ENCODE results near the gene PRKN. TPM values are rescaled to one million over a fixed set of nuclear protein-coding genes. Genes with fewer than 3 reads are reported as not detected.

PRKN gene
- total RNA-seq, 4 donors from 2014 or later: 5.5 to 17.9 (median 6.8) TPM

DNA sequence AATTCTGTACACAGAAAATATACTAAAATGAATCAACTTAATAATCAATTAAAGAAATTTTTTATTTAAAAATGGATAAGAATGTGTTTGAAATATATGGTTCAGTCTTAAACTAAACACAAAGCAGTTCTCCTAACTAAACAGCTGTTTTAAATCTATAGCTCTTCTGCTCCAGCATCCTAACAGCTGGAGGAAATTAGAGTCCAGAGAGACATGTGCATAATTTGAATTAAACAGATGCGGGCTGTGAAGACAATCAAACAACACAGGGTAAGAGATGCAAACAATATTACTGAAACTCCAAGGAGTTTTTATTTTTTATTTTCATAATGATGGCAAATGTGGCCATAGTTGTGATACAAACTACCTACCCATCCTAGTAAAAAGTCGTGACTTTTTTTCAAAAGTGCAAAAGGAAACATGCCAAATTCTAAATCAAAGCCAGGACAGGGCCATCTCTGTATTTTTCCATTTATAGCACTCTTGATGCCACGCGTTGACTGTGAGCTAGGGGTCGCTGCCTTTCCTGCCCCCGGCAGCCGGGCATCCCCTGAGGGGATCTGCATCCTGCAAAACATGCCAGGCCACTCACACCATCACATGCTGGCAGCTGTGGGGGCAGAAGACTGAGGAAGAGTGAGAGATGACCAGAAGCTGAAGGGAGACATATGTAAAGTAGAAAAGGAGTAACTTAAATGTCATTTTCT is 310.6 kb downstream of the PRKN start:
- no peak for TF ChIP-seq EP300 (IDR thresholded peaks at IDR 0.05)
- no peak for TF ChIP-seq POLR2A (IDR thresholded peaks at IDR 0.05)
- TF ChIP-seq, protein P1, sequence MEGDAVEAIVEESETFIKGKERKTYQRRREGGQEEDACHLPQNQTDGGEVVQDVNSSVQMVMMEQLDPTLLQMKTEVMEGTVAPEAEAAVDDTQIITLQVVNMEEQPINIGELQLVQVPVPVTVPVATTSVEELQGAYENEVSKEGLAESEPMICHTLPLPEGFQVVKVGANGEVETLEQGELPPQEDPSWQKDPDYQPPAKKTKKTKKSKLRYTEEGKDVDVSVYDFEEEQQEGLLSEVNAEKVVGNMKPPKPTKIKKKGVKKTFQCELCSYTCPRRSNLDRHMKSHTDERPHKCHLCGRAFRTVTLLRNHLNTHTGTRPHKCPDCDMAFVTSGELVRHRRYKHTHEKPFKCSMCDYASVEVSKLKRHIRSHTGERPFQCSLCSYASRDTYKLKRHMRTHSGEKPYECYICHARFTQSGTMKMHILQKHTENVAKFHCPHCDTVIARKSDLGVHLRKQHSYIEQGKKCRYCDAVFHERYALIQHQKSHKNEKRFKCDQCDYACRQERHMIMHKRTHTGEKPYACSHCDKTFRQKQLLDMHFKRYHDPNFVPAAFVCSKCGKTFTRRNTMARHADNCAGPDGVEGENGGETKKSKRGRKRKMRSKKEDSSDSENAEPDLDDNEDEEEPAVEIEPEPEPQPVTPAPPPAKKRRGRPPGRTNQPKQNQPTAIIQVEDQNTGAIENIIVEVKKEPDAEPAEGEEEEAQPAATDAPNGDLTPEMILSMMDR (IDR thresholded peaks at IDR 0.05): no peak
- H3K36me3 ChIP-seq: peaks cover 0 to 5% (median 0%) of the 10 kb centered on the region in 3 donors
- H3K9me3 ChIP-seq: no peaks in the 10 kb centered on the region
- H3K27me3 ChIP-seq: no peaks in the 10 kb centered on the region
- H3K27ac ChIP-seq: no peak overlapping the region
- DNase-seq (ENCODE audit: low spot score in 2 of 2): no peak
- 29 to 31% methylated on average over 7 of the region's 7 CpGs for WGBS, 2 donors
- H3K4me3 ChIP-seq: no peak overlapping the region
- no peaks in the 10 kb centered on the region for H3K4me1 ChIP-seq

DNA sequence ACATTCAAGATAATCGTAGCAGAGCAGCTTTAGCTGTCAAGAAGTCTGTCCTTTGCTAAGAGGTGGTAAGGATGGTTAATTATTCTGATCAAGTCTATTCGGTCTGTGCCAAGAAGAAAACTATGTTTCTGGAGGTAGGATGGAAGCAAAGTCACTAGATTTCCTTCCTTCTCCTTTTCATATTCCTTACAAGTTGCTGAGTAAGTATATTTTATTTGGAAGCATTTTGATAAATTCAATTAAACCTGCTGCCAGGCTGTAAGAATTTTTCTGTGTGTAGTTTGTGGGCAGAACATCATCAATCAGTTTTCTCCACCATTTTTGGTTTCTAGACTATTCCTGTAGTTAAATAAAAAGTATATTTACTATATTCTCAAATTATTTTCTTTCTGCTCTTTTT is 311.3 kb downstream of the PRKN start:
- WGBS, 2 donors: 88 to 92% methylated on average over 2 of the region's 2 CpGs
- H3K27me3 ChIP-seq: no peaks in the 10 kb centered on the region
- no peaks in the 10 kb centered on the region for H3K4me1 ChIP-seq
- TF ChIP-seq, protein P1 (IDR thresholded peaks at IDR 0.05): no peak
- TF ChIP-seq POLR2A (IDR thresholded peaks at IDR 0.05): no peak
- TF ChIP-seq EP300 (IDR thresholded peaks at IDR 0.05): no peak
- H3K36me3 ChIP-seq: peaks cover 0 to 5% (median 0%) of the 10 kb centered on the region in 3 donors
- no peaks in the 10 kb centered on the region for H3K9me3 ChIP-seq
- H3K4me3 ChIP-seq: no peak overlapping the region
- DNase-seq (ENCODE audit: low spot score in 2 of 2): no peak
- H3K27ac ChIP-seq: no peak overlapping the region

DNA sequence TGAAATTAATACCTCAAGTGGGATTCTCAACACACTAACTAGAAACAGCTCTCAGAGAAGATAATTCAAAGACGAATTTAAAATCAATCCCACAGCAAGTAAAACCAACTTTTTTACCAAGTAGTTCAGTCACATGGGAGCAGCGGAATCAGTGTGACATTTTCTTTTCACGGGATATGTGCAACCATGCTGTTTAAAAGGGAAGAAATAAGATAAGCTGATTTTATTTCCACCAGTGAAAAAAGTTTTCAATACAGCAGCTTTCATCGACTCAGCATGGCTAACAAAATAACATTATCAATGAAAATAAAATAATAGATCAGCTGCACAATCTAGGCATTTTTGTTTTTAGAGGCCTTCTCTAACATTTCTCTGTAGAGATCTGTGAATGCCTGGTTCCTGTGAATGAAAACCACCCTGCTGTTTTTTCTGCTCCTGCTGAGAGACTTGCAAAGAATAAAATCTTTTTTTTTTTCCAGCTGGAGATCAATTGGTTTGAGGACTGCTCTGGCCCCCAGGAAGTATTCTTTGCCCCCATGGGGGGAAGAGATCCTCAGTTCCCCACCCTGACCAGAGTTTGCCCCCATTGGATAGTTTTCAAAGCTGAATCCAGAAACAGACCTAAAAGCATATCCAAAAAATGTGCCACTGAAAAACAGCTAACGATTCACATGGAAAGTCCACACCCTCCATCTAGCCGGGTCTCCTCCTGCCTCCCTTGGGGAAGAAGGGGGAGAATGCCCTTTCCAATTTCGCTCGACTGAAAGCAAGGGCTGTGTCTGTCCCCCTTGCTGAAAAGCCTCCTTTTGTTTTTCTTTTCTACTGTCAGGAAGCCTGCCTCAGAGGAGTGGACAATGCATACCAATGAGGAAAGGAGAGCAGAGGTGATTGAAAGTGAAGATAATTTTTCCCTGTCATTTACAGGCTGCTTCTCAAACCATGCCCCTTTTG is 317.6 kb downstream of the PRKN start:
- H3K27ac ChIP-seq: no peak overlapping the region
- no peaks in the 10 kb centered on the region for H3K27me3 ChIP-seq
- no peaks in the 10 kb centered on the region for H3K36me3 ChIP-seq
- no peaks in the 10 kb centered on the region for H3K4me1 ChIP-seq
- WGBS, 2 donors: 37 to 43% methylated on average over 8 of the region's 8 CpGs
- no peaks in the 10 kb centered on the region for H3K9me3 ChIP-seq
- TF ChIP-seq POLR2A (IDR thresholded peaks at IDR 0.05): no peak
- no peak for TF ChIP-seq EP300 (IDR thresholded peaks at IDR 0.05)
- TF ChIP-seq, protein P1 (IDR thresholded peaks at IDR 0.05): no peak
- no peak overlapping the region for H3K4me3 ChIP-seq
- no peak for DNase-seq (ENCODE audit: low spot score in 2 of 2)

DNA sequence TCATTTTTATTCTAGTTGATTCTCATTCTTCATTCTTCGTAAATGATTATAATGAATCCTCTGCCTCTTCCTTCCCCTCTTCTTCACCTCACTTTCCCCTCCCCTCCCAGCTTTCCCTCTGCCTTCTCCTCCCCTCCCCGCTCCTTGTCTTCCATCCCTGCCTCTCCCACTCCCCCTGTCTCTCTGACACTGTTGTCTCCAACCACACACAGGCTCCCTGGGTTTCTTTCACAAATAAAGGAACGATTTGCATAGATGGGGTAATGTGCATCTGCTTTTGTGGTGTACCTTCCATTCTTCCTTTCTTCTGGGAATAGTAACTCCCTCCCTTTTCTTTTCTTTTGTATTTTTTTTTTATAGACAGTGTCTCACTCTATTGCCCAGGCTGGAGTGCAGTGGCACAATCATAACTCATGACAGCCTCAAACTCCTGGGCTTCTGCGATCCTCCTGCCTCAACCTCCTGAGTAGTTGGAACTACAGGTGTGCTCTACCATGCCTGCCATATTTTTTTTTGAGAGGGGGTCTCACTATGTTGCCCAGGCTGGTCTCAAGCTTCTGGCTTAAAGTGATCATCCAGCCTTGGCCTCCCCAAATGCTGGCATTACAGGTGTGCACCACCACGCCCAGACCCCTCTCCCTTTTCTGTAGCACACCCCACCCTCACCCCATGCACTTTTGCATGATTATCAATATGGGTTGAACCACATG is 318.6 kb downstream of the PRKN start:
- Histone ChIP-seq H3K9me3 (no peaks in the 10 kb centered on the region), H3K27ac (no peak overlapping the region), H3K4me3 (no peak overlapping the region), H3K36me3 (no peaks in the 10 kb centered on the region), H3K4me1 (no peaks in the 10 kb centered on the region), H3K27me3 (no peaks in the 10 kb centered on the region)
- TF ChIP-seq, protein P1 (IDR thresholded peaks at IDR 0.05): no peak
- TF ChIP-seq POLR2A (IDR thresholded peaks at IDR 0.05): no peak
- no peak for TF ChIP-seq EP300 (IDR thresholded peaks at IDR 0.05)
- no peak for DNase-seq (ENCODE audit: low spot score in 2 of 2)
- WGBS, 2 donors: 83 to 92% methylated on average over 5 of the region's 5 CpGs

Data from tibial nerve (tissue), 4 donors.